NK-92 treated with Interleukin-12 subunit alpha and Interleukin-12 subunit beta, amount 100 ng/mL, for 24 hours (cell line): ENCODE data around the gene ZNF513.

Experiments used
- DNase-seq: peaks from one replicate; lab custom pipeline; 2025; lab: John Stamatoyannopoulos, UW

The ZNF513 gene

DNA sequence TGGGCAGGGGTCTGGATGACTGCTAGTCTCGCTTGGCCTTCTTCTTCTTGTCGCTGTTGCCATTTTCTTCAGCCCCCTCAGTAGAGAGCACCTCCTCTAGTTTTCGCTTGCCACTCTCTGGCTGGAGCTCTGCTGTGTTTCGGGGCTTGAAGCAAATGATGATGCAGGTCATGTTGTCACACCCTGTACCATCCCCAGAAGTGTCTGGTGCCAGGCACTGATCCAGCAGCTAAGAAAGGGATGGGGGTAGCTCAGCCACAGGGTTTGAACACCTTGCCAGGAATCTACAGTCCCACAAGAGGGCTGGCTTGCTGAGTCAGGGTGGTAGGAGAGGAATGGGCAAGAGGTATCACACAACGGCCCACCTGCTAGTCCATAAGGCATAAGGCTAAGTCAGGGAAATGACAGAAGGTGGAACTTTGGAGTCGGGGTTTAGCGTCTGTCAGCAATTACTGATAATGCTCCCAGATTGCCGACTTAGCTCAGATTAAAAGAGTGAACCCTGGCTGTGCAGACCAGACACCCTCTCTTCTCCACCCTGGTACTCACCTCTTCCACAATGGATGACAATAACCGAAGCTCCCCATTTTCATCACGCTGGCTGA lies 1.1 kb upstream of the ZNF513 start:
- DNase-seq = no peak

DNA sequence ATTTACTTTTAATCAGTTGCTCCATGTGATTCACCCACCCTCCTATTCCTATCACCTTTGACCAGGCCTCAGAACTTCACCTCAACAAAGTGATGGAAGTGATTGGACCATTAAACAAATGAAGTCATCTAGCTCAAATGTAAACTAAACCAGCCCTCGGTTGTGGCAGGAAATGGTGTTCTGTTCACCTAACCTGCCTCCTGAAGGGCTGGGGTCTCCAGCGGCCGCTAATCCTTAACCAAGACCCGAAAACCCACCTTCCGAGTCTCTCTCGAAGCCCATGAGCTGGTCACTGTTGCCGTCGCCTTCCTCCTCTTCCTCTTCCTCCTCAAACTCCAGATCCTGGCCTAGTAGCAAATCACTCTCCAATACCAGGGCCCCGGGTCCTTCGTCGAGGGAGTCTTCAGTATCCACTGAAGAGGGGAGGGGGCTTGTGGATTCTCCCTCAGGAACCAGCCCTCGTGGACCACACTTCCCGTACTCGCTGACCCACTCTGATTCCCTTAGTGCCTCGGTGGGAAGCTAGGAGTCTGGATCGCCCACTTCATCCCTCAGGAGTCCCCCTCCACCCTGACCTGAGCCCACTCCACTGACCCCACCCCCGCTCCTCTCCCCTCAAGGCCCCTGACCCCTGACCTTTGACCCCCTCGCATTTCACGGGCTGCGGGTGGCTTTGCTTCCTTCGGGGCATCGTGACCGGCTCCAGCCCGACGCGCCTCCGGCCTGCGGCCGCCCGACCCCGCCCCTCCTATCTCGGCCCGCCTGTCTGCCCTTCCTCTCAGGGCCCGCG lies 503 bp downstream of the ZNF513 start:
- DNase-seq = peak; percentile 27

GRCh38 chr2:27379383-27379835 lies 1.1 kb downstream of the ZNF513 start:
- no peak for DNase-seq

GRCh38 chr2:27378809-27379290 lies 1.7 kb downstream of the ZNF513 start:
- no peak for DNase-seq

- DNase-seq = no peak
Observed at GRCh38 chr2:27378096-27378808, 2.3 kb downstream of the ZNF513 start.

DNA sequence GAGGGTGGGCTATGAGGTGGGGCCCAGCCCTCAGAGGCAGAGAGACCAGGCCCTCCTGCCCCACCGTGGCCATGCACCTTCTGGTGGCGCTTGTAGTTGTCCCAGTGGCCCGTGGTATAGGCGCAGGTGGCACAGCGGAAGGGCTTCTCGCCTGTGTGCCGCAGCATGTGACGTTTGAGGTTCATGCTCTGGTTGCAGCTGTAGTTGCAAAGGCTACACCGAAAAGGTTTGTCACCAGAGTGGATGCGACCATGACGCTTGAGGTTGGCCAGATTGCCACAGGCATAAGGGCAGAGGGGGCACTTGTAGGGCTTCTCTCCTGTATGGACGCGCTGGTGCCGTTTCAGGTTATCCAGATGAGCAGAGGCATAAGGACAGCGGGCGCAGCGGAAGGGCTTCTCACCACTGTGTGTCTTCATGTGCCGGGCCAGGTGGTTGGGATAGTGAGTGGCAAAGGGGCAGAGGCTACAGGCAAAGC lies 2.9 kb downstream of the ZNF513 start:
- no peak for DNase-seq

GRCh38 chr2:27376866-27377617 lies 3.5 kb downstream of the ZNF513 start:
- no peak for DNase-seq

DNA sequence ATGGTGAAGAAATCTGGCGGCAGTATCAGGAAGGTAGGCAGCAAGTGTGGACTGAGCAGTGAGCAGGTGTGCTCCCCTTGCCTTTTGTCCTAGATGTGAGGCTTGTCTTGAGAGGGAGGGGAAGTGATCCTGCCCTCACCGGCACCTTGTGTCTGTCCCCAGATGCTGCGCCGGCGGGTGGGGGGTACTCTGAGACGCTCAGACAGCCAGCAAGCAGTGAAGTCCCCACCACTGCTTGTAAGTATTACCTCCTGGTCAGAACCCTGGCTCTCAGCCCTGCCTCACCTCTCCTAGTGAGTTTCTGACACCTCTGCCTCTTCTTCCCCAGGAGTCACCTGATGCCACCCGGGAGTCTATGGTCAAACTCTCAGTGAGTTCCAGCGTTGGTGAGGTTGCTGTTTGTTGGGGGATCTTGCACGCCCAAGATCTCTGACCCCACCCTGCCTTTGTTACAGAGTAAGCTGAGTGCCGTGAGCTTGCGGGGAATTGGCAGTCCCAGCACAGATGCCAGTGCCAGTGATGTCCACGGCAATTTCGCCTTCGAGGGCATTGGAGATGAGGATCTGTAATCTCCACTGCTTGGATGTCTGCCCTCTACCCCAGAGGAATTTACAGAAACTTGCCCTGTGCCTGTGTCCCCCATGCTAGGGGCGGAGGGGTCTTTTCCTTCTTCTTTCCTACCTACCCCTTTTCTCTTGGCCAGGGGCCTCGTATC lies 4.2 kb downstream of the ZNF513 start:
- DNase-seq = no peak

- DNase-seq = no peak
Observed at GRCh38 chr2:27375513-27376099, 4.9 kb downstream of the ZNF513 start.

- DNase-seq = no peak
Observed at GRCh38 chr2:27373567-27373966, 7.0 kb downstream of the ZNF513 start.

DNA sequence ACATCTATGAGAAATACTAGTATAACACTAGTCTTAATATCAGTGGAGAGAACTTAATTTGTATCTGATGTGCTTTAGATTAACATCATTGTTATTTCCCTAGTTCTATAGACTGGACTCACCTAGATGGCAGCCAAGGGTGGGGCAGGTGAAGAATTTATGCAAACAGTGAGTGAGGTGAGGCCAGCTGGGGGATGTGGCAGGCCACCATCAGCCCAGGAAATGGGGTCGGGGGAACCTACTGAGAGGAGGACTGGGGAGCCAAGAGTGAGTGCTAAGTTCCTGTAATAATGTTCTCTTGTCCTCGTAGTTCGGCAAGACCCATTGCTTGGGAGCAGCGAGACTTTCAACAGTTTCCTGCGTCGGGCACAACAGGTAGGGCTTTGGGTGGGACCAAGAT lies 7.6 kb downstream of the ZNF513 start:
- no peak for DNase-seq

GRCh38 chr2:27370816-27371620 lies 9.5 kb downstream of the ZNF513 start:
- DNase-seq = no peak

- DNase-seq = peak; percentile 96
Observed at GRCh38 chr2:27370026-27370815, 10.3 kb downstream of the ZNF513 start, which contains the start of the genes EIF2B4 and SNX17. Gene EIF2B4 (minus strand): TSS chr2:27370338. CDS start chr2:27370314, 24 bp downstream. Gene SNX17 (plus strand): TSS chr2:27370616. CDS start chr2:27370744, 128 bp downstream.

DNA sequence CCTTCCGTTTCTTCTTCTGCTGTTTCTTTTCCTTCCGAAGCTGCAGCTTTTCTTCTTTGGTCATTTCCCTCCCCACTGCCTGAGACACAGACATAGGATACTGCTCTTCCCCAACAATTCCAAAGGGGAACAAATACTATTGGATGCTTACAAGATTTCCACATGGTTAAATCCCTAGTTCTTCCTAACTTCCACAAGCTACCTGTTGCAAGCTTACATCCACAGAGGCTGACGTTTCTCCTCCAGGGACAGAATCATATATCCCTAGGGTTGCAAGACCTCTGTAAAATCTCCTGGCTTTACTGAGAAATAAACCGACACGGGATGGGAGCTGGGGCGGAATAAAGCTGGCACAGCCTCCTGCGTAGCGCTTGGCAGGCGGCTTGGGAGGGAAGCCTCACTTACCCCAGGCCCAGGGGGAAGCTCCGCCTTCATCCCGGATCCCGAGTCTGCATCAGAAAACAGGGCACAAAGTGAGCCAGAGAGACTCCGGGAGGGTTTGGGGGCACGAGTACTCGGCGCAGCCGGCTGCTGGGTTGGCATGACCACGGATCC lies 11.0 kb downstream of the ZNF513 start:
- peak; percentile 37 for DNase-seq

DNA sequence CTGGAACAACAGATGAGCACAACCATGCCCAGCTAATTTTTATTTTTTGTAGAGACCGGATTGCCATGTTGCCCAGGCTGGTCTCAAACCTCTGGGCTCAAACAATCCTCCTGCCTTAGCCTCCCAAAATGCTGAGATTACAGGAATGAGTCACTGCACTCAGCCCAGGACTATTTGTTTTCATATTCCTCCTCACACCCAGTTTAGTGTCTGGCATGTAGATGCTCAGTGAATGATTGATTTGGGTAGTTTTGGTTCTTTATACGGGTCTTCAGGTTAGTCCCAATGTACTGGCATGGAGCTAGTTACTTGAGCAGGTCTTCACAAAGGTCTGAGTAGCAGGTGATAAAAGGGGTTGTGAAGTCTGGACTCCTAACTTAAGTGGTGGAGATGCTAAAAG lies 16.6 kb downstream of the ZNF513 start:
- DNase-seq = no peak

- no peak for DNase-seq
Observed at GRCh38 chr2:27362678-27363420, 17.7 kb downstream of the ZNF513 start.

GRCh38 chr2:27356382-27357181 lies 24.0 kb downstream of the ZNF513 start, which contains the start of gene GTF3C2:
Gene GTF3C2 (minus strand): TSS chr2:27356764. CDS start chr2:27343554, 13,210 bp downstream.
- DNase-seq = peak; percentile 84
